H1 (cell line): ENCODE measurements around the gene TIMM21. TPM values are rescaled to one million over a fixed set of nuclear protein-coding genes. Genes with fewer than 3 reads are reported as not detected.

Experiments used
- CTCF ChIA-PET: fragments of 300-600 bp; sonication (Branson Sonifier 250); formaldehyde crosslinking; loops from one replicate; lab custom pipeline; 2021; ENCODE audit not compliant: partially characterized antibody; lab: Charles Lee
- POLR2A ChIA-PET: fragments of 300-600 bp; sonication (Branson Sonifier 250); formaldehyde crosslinking; loops from one replicate; lab custom pipeline; 2021; ENCODE audit warnings: inconsistent platforms; ENCODE audit not compliant: partially characterized antibody; lab: Charles Lee
- DNase-seq, 2 experiments: peaks; one replicate each; pipeline versions ENCODE4 v3.0.0 to v3.0.0-alpha.2; 2010 to 2022; ENCODE audit warnings: low spot score in 2 of 2, low read depth in 1 of 2, mixed read lengths in 1 of 2
- FAIRE-seq: peaks from 2 replicates; lab custom pipeline; 2011; peaks lifted over from hg19 to GRCh38; lab: Jason Lieb, UNC
- H2AFZ ChIP-seq: 2 replicates; pipeline ENCODE4 v1.8.1; 2012; ENCODE audit warnings: low read length, inconsistent platforms
- H2AK5ac ChIP-seq: 2 replicates; pipeline ENCODE4 v1.6.1; 2013; ENCODE audit warnings: low read depth, low read length
- H2BK120ac ChIP-seq: replicated peaks from 2 replicates; pipeline ENCODE3; 2013; ENCODE audit warnings: low read depth, low read length, inconsistent platforms
- H2BK12ac ChIP-seq: 2 replicates; pipeline ENCODE4 v1.6.1; 2013; ENCODE audit warnings: low read depth, low read length
- H2BK15ac ChIP-seq: 2 replicates; pipeline ENCODE4 v1.6.1; 2013; ENCODE audit warnings: low read length
- H2BK20ac ChIP-seq: 2 replicates; pipeline ENCODE4 v1.6.1; 2013; ENCODE audit warnings: low read length
- H2BK5ac ChIP-seq: 2 replicates; pipeline ENCODE4 v1.6.1; 2013; ENCODE audit warnings: low read depth, low read length
- H3K14ac ChIP-seq: 2 replicates; pipeline ENCODE4 v1.6.1; 2013; ENCODE audit warnings: inconsistent platforms; ENCODE audit not compliant: insufficient read length
- H3K18ac ChIP-seq: 2 replicates; pipeline ENCODE4 v1.6.1; 2013; ENCODE audit warnings: low read length; ENCODE audit errors: extremely low read depth
- H3K23ac ChIP-seq: 2 replicates; pipeline ENCODE4 v1.6.1; 2013; ENCODE audit warnings: inconsistent platforms; ENCODE audit not compliant: insufficient read length
- H3K23me2 ChIP-seq: 2 replicates; pipeline ENCODE4 v1.6.1; 2013; ENCODE audit warnings: low read depth, low read length
- H3K27ac ChIP-seq: 2 replicates; pipeline ENCODE4 v1.6.1; 2011; ENCODE audit warnings: low read depth, low read length, inconsistent platforms
- H3K27me3 ChIP-seq, 4 experiments: replicated peaks in 1 of 4; 1 replicate in 1 of 4; 2 replicates in 3 of 4; pipeline versions ENCODE4 v1.6.1 to v1.8.1; 2011 to 2013; ENCODE audit warnings: low read length in 3 of 4, mild to moderate bottlenecking in 3 of 4, inconsistent platforms in 2 of 4, mixed read lengths in 2 of 4, moderate library complexity in 1 of 4; ENCODE audit not compliant: control insufficient read depth in 3 of 4, insufficient read depth in 3 of 4; ENCODE audit errors: extremely low read depth in 1 of 4
- H3K36me3 ChIP-seq, 4 experiments: 2 replicates each; pipeline versions ENCODE4 v1.6.1 to v1.8.1; 2011 to 2013; ENCODE audit warnings: mild to moderate bottlenecking in 4 of 4, low read length in 3 of 4, moderate library complexity in 2 of 4, control low read depth in 1 of 4, inconsistent platforms in 1 of 4; ENCODE audit not compliant: insufficient read depth in 4 of 4, control insufficient read depth in 2 of 4
- H3K4ac ChIP-seq: replicated peaks from 2 replicates; pipeline ENCODE3; 2013; ENCODE audit warnings: low read length, low read depth, mixed read lengths, inconsistent platforms; ENCODE audit not compliant: insufficient read length
- H3K4me1 ChIP-seq, 4 experiments: replicated peaks in 1 of 4; 1 replicate in 1 of 4; 2 replicates in 3 of 4; pipeline versions ENCODE4 v1.6.1 to v1.8.1; 2011 to 2013; ENCODE audit warnings: low read length in 3 of 4, inconsistent platforms in 2 of 4, mixed read lengths in 1 of 4; ENCODE audit not compliant: insufficient read depth in 4 of 4, control insufficient read depth in 3 of 4
- H3K4me2 ChIP-seq, 2 experiments: 2 replicates each; pipeline versions ENCODE4 v1.6.1 to v1.8.1; 2011 to 2013; ENCODE audit warnings: low read depth in 2 of 2, low read length in 2 of 2, control low read depth in 1 of 2, inconsistent platforms in 1 of 2, mild to moderate bottlenecking in 1 of 2; ENCODE audit not compliant: insufficient read depth in 1 of 2
- H3K4me3 ChIP-seq, 4 experiments: fragments of 200-600, 300-600 bp in 1 of 4; sonication (generic), shearing (Covaris generic), sonication (Bioruptor Twin) in 1 of 4; 2 replicates each; pipeline versions ENCODE4 v1.5.1 to v1.8.1; 2011 to 2016; ENCODE audit warnings: low read length in 4 of 4, low read depth in 3 of 4, control low read depth in 2 of 4, inconsistent platforms in 2 of 4, mild to moderate bottlenecking in 2 of 4, mixed read lengths in 1 of 4, moderate library complexity in 1 of 4; ENCODE audit not compliant: insufficient read depth in 2 of 4; ENCODE audit errors: extremely low read depth in 1 of 4
- H3K56ac ChIP-seq: replicated peaks from 2 replicates; pipeline ENCODE3; 2013; ENCODE audit warnings: low read depth, mild to moderate bottlenecking, mixed read lengths, low read length, inconsistent platforms; ENCODE audit not compliant: insufficient read length
- H3K79me1 ChIP-seq: 2 replicates; pipeline ENCODE4 v1.6.1; 2013; ENCODE audit warnings: low read depth, low read length, control low read depth
- H3K79me2 ChIP-seq, 2 experiments: 2 replicates each; pipeline versions ENCODE4 v1.6.1 to v1.8.1; 2012 to 2013; ENCODE audit warnings: low read length in 2 of 2, mild to moderate bottlenecking in 2 of 2, inconsistent platforms in 1 of 2; ENCODE audit not compliant: insufficient read depth in 2 of 2, control insufficient read depth in 1 of 2
- H3K9ac ChIP-seq, 4 experiments: replicated peaks in 1 of 4; 1 replicate in 1 of 4; 2 replicates in 3 of 4; pipeline versions ENCODE4 v1.6.1 to v1.8.1; 2011 to 2013; ENCODE audit warnings: low read depth in 3 of 4, low read length in 3 of 4, control low read depth in 2 of 4, mild to moderate bottlenecking in 2 of 4, moderate library complexity in 2 of 4, inconsistent platforms in 1 of 4; ENCODE audit errors: extremely low read depth in 1 of 4
- H3K9me3 ChIP-seq, 2 experiments: 2 replicates each; pipeline versions ENCODE4 v1.6.1 to v1.8.1; 2012 to 2013; ENCODE audit warnings: mild to moderate bottlenecking in 2 of 2, moderate library complexity in 2 of 2, control low read depth in 1 of 2, inconsistent platforms in 1 of 2, low read depth in 1 of 2, low read length in 1 of 2, mixed read lengths in 1 of 2; ENCODE audit not compliant: insufficient read depth in 2 of 2
- H4K20me1 ChIP-seq, 2 experiments: replicated peaks in 1 of 2; 2 replicates each; pipeline versions ENCODE3 to v1.8.1; 2011 to 2013; ENCODE audit warnings: inconsistent platforms in 2 of 2, low read length in 2 of 2, mild to moderate bottlenecking in 1 of 2; ENCODE audit not compliant: insufficient read depth in 2 of 2, control insufficient read depth in 1 of 2
- H4K5ac ChIP-seq: 2 replicates; pipeline ENCODE4 v1.6.1; 2013; ENCODE audit warnings: low read length, low read depth, mixed read lengths, inconsistent platforms; ENCODE audit not compliant: insufficient read length
- H4K8ac ChIP-seq: 2 replicates; pipeline ENCODE4 v1.8.0; 2013; ENCODE audit warnings: mild to moderate bottlenecking, moderate library complexity, low read length, inconsistent platforms; ENCODE audit not compliant: insufficient read depth; ENCODE audit errors: extremely low read depth
- H4K91ac ChIP-seq: replicated peaks from 2 replicates; pipeline ENCODE3; 2013; ENCODE audit warnings: low read length, mixed read lengths, inconsistent platforms; ENCODE audit not compliant: insufficient read length
- CBX5 ChIP-seq: fragments of 300-800, 300-1000 bp; sonication (generic); IDR thresholded peaks from 2 replicates; pipeline ENCODE4 v1.7.1; 2016; ENCODE audit warnings: antibody characterized with exemption, low read length, low read depth
- FOSL1 ChIP-seq: IDR thresholded peaks from 2 replicates; pipeline ENCODE4 v1.6.1; 2011; ENCODE audit warnings: mild to moderate bottlenecking, low read depth, low read length, moderate library complexity; ENCODE audit not compliant: insufficient read depth
- HDAC6 ChIP-seq: IDR thresholded peaks from one replicate; pipeline ENCODE4 v1.7.1; 2012; ENCODE audit warnings: low read depth, mild to moderate bottlenecking, inconsistent platforms, low read length, moderate library complexity
- JUN ChIP-seq: IDR thresholded peaks from 2 replicates; pipeline ENCODE4 v1.6.1; 2011; ENCODE audit warnings: low read depth, mild to moderate bottlenecking, improper control_type of control experiment, low read length
- MAFK ChIP-seq: IDR thresholded peaks from 2 replicates; pipeline ENCODE4 v1.6.1; 2012; ENCODE audit warnings: low read depth, mild to moderate bottlenecking, improper control_type of control experiment, low read length
- PHF8 ChIP-seq: fragments of 200-600 bp; sonication (generic); conservative IDR thresholded peaks from 2 replicates; pipeline ENCODE4 v1.7.1; 2012; ENCODE audit warnings: low read depth, mild to moderate bottlenecking, inconsistent platforms, low read length, moderate library complexity
- POLR2A ChIP-seq, 2 experiments: IDR thresholded peaks; 1 replicate in 1 of 2; 2 replicates in 1 of 2; pipeline ENCODE4 v1.6.1; 2011; ENCODE audit warnings: low read depth in 2 of 2, low read length in 2 of 2, mild to moderate bottlenecking in 2 of 2; ENCODE audit errors: control extremely low read depth in 1 of 2
- RAD21 ChIP-seq, 2 experiments: IDR thresholded peaks in 1 of 2; conservative IDR thresholded peaks in 1 of 2; 2 replicates each; pipeline ENCODE4 v1.6.1; 2011; ENCODE audit warnings: low read depth in 2 of 2, low read length in 2 of 2, improper control_type of control experiment in 1 of 2, inconsistent platforms in 1 of 2, mild to moderate bottlenecking in 1 of 2, moderate library complexity in 1 of 2
- RXRA ChIP-seq: IDR thresholded peaks from 2 replicates; pipeline ENCODE4 v1.6.1; 2011; ENCODE audit warnings: low read depth, mild to moderate bottlenecking, low read length, moderate library complexity; ENCODE audit not compliant: insufficient read depth
- TEAD4 ChIP-seq: IDR thresholded peaks from 2 replicates; pipeline ENCODE4 v1.6.1; 2012; ENCODE audit warnings: low read depth, low read length, inconsistent platforms, mixed read lengths
- WGBS, 2 experiments: shearing (Covaris generic) in 1 of 2; methylation state at CpG; one replicate each; pipeline versions ENCODE4 v1.1.6 to v1.1.7; 2013 to 2015; ENCODE audit warnings: low lambda C conversion rate in 2 of 2, mixed read lengths in 2 of 2, inconsistent platforms in 1 of 2, low coverage in 1 of 2, missing lambda C conversion rate in 1 of 2; ENCODE audit not compliant: insufficient replicate concordance in 2 of 2, insufficient coverage in 1 of 2, insufficient read length in 1 of 2; ENCODE audit errors: extremely low coverage in 1 of 2, missing lambda C conversion rate in 1 of 2; 5-methylcytosine and 5-hydroxymethylcytosine counted together
- polyA plus RNA-seq, 7 experiments: library from polyadenylated mRNA; depleted of rRNA in 3 of 7; stranded (reverse) in 5 of 7; unstranded in 2 of 7; fragments of >200 nt in 5 of 7; fragments of 200-250 nt in 2 of 7; gene quantifications; 1 replicate in 5 of 7; 2 replicates in 1 of 7; 4 replicates in 1 of 7; pipeline versions ENCODE4 v1.2.1 to v1.2.3, GENCODE V29; 2011 to 2013; ENCODE audit warnings: missing spikeins in 2 of 7, mixed read lengths in 2 of 7
- total RNA-seq: library from RNA; stranded (reverse); fragmentation: NEBNext Ultra II Directional; extraction: Animal tissue kit (Norgen Biotek cat#: 25700); gene quantifications from 2 replicates; pipeline ENCODE4 v1.2.1, GENCODE V29; 2021

TIMM21 gene
- total and polyA plus RNA-seq, 2 of the 8 experiments (the other 6 are each of a cell fraction or from before 2014, with no cell fraction given): 27.9 to 43.8 TPM

- H3K4me2 ChIP-seq: no peak overlapping the region
- no peak overlapping the region for H3K4me3 ChIP-seq
- no peak overlapping the region for H3K14ac ChIP-seq
- H4K91ac ChIP-seq: no peak overlapping the region
- H3K79me1 ChIP-seq: no peaks in the 10 kb centered on the region
- no peak overlapping the region for H2BK20ac ChIP-seq
- H3K27me3 ChIP-seq: peaks cover 0 to 1% (median 0%) of the 10 kb centered on the region in 4 experiments; a peak in 1 of 7 replicates
- TF ChIP-seq MAFK (no peak), RXRA (no peak), PHF8 (no peak), POLR2A (IDR thresholded peaks at IDR 0.05; ENCODE audit: control extremely low read depth in 1 of 2, low read depth in 2 of 2, low read length in 2 of 2) (no peak), JUN (no peak), FOSL1 (no peak), HDAC6 (no peak), TEAD4 (no peak), RAD21 (IDR thresholded peaks at IDR 0.05 in 1 of 2, conservative IDR thresholded peaks at IDR 0.05 in 1 of 2; ENCODE audit: low read depth in 2 of 2, low read length in 2 of 2) (no peak), CBX5 (no peak)
- no peak overlapping the region for H4K5ac ChIP-seq
- no peaks in the 10 kb centered on the region; a peak in 1 of 4 replicates for H3K79me2 ChIP-seq
- ChIA-PET CTCF (interaction anchor here (0.9 to 2.8 kb wide), 4 partner anchors 8 to 399 kb away, joined by 3 to 13 read pairs (median 3); no protein-coding TSS in a partner anchor), POLR2A (no interaction called here)
- H3K18ac ChIP-seq: no peak overlapping the region
- no peak overlapping the region for H2AFZ ChIP-seq
- no peak overlapping the region for H2BK15ac ChIP-seq
- H2BK120ac ChIP-seq: no peak overlapping the region
- H3K27ac ChIP-seq: no peak overlapping the region
- H4K20me1 ChIP-seq: no peaks in the 10 kb centered on the region
- DNase-seq (no peak), FAIRE-seq (no peak)
- no peak overlapping the region for H2BK5ac ChIP-seq
- H3K36me3 ChIP-seq: no peaks in the 10 kb centered on the region
- H3K56ac ChIP-seq: no peak overlapping the region
- no peak overlapping the region for H4K8ac ChIP-seq
- no peak overlapping the region for H3K4ac ChIP-seq
- H3K23me2 ChIP-seq: no peaks in the 10 kb centered on the region
- no peak overlapping the region for H2AK5ac ChIP-seq
- H2BK12ac ChIP-seq: no peak overlapping the region
- WGBS, 2 experiments: 88% methylated on average over 1 of the region's 1 CpG; no CpG with 5 or more reads in 1 of the 2 experiments
- no peaks in the 10 kb centered on the region for H3K9me3 ChIP-seq
- no peak overlapping the region for H3K9ac ChIP-seq
- peaks cover 0 to 12% (median 3%) of the 10 kb centered on the region in 4 experiments; a peak in 3 of 7 replicates for H3K4me1 ChIP-seq
- no peak overlapping the region for H3K23ac ChIP-seq
These were observed 23.7 kb upstream of the TIMM21 start for GRCh38 chr18:74124642-74125041.
